HTR-8/SVneo (cell line): ENCODE data around the gene RNF19B.
"Not testable (repeated sequence)": the region's sequence is repeated elsewhere in the genome, so short reads cannot be mapped to it uniquely, and the experiment has no call there.

Experiments
- DNase-seq: peaks from one replicate; pipeline ENCODE4 v3.0.0; 2011; ENCODE audit warnings: low spot score, mixed read lengths; ENCODE audit not compliant: insufficient read length
- FAIRE-seq: peaks from 2 replicates; lab custom pipeline; 2011; peaks lifted over from hg19 to GRCh38; lab: Jason Lieb, UNC

The RNF19B gene

DNA sequence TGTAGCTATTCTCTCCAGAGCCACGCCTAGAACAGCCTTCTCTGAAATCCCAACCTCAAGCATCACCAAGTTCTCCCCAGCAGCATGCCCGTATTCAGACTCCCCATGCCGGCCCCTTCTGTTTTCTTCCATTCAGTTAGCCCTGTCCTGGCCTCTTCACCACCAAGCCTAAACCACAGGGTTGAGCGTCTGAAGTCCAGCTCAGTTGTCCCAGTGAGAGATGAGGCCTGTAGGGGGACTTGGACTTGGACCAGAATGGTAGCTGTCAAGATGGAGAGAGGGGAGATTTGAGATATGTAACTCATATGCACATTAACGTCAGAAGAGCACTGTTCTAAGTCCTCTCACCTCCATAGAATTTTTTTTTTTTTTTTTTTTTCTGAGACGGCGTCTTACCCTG, 58.0 kb downstream of the RNF19B start:
- DNase-seq (no peak), FAIRE-seq (no peak)

DNA sequence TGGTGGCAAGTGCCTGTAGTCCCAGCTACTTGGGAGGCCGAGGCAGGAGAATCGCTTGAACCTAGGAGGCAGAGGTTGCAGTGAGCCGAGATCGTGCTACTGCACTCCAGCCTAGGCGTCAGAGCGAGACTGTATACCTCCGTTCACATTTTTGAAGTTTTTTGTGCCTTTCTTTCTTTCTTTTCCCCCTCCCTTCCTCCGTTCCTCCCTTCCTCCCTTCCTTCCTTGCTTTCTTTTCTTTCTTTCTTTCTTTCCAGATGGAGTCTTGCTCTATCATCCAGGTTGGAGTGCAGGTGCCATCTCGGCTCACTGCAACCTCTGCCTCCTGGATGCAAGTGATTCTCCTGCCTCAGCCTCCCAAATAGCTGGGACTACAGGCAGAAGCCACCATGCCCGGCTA, 59.0 kb downstream of the RNF19B start:
- not testable (repeated sequence) for DNase-seq, FAIRE-seq

GRCh38 chr1:32904797-32905196, 59.8 kb downstream of the RNF19B start:
- DNase-seq (no peak), FAIRE-seq (no peak)

DNA sequence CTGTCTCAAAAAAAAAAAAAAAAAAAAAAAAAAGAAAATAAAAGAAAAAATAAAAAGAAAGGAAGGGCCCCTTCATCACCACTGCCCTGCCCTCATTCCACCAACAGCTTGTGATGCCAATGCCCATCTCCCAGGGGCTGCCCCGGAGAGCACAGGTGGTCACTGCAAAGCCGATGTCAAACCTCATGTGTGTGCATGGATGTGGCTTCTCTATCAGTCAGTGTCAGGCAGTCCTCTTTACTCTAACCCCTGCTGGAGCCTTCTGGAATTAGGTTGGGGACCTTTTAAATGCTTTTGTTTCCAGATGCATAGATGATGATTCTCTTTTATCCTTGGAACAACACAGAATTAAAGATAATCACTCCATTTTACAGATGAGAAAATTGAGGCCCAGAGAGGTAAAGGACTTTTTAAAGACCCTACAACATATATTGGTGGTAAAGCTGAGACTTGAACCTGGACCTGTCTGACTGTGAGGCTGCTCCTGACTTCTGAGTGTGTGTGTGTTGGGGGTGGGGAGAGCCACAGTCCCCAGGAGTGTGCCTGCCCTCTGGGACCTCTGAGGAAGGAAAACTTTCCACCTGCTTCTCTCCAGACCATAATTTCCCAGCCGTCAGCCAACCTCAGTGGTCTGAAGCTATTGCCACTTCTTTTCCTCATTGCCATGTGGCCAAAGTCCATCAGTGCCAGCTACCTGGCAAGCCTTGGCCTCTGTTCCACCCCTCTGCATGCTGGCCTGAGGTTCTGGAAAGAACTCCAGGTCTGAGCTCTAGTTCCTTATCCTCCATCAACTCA, 60.4 kb downstream of the RNF19B start:
- FAIRE-seq = no peak

GRCh38 chr1:32902535-32902920, 62.1 kb downstream of the RNF19B start:
- FAIRE-seq = no peak

More for the DNA sequence above, 60.4 kb downstream of the RNF19B start:
- DNase-seq = no peak

DNA sequence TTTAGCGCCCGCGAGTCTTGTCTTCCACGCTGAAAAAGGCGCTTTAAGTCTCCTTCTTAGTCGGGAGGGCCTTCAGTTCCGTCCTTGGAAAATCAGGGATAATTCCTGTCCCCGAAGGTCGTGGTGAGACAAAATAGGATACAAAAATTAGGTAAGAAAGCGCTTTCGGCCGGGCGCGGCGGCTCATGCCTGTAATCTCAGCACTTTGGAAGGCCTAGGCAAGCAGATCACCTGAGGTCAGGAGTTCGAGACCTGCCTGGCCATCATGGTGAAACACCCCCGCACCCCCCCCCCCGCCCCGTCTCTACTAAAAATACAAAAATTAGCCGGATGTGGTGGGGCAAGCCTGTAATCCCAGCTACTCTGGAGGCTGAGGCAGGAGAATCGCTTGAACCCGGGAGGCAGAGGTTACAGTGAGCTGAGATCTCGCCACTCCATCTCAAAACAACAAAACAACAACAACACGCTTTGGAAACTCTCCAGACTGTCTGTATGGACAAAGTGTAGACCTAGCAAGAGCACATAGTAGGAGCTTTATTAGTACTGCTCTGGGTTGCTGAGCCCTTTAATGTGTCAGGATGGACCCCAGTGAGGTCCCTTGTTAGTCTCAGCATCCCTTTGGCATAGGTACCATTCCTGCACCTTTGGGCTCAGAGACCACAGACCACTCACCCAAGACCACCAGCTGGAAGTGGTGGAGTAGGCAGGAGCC, 62.6 kb downstream of the RNF19B start:
- FAIRE-seq = no peak
- no peak for DNase-seq

More at GRCh38 chr1:32902535-32902920, 62.1 kb downstream of the RNF19B start:
- DNase-seq = no peak

DNA sequence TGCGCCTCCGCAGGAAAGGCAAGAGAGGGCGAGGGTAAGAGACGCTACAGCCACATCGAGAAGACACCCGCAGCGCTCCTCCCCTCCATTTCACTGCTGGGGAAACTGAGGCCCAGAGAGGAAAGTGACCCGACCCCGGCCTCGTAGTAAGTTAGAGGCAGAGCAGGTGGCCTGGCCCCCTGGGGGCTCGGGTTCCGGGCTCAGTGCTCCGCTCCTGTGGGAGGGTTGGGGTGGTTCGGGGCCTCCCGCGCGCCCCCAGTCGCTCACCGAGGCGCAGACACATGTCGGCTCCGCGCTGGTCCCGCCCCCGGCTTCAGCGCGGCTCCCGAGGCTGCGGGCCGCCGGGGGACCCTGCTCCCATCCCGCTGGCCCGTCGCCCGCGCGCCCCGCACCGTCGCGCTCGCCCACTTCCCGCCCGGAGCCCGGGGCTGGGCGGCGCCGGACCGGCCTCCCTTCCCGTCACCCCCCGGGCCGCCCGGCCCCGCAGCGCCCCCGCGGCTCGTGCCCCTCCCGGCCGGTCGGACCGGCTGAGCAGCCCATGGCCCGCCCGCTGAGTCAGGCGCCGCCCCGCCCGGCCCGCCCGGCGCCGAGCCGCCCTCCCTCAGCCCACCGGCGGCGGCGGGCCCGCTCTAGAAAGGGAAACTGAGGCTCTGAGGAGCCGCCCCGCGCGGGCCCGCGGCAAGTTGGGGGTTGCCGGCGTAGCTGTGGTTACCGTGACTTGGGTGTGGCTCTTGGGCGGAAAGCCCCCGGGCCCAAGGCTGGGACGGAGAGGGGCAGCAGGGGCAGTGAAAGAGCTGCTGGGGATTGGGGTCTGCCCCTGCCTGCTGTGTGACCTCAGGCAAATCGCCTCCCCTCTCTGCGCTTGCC, 63.4 kb downstream of the RNF19B start, which contains the start of gene TMEM54:
TSS of gene TMEM54 (minus strand) at position 434 of the 867 bp plus-strand sequence. CDS start at position 283, 151 bp downstream.
- FAIRE-seq (no peak), DNase-seq (no peak)

GRCh38 chr1:32900371-32900955, 64.1 kb downstream of the RNF19B start:
- DNase-seq (no peak), FAIRE-seq (no peak)

DNA sequence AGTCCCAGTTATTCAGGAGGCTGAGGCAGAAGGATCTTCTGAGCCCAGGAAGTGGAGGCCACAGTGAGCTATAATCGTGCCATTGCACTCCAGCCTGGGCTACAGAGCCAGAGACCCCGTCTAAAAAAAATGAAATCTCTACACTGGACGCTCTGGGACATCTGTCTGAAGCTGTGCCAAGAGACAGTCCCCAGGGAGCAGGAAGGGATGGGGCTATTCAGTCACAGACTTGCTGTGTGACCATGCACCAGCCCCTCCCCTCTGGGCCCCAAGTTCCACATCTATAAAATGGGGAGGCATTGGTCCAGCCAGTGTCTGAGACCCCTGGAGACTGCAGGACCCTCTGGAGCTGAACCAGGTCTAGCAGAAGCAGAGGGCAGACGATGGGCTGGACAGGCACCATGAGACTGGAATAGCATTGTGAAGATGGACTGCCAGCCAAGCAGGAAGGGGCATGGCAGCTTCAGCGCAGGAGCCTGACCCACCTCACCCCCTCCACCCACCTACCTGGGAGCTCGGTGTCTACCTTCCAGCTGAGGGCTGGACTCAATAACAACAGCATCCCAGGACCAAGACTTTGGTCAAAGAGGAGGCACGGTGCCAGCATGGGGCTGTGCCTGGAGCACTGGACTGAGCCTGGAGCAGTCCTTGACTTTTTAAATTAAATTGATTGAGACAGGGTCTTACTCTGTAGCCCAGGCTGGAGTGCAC, 64.9 kb downstream of the RNF19B start:
- FAIRE-seq = no peak
- DNase-seq = no peak

- no peak for FAIRE-seq
- no peak for DNase-seq
These were observed 65.7 kb downstream of the RNF19B start for GRCh38 chr1:32898958-32899357.

DNA sequence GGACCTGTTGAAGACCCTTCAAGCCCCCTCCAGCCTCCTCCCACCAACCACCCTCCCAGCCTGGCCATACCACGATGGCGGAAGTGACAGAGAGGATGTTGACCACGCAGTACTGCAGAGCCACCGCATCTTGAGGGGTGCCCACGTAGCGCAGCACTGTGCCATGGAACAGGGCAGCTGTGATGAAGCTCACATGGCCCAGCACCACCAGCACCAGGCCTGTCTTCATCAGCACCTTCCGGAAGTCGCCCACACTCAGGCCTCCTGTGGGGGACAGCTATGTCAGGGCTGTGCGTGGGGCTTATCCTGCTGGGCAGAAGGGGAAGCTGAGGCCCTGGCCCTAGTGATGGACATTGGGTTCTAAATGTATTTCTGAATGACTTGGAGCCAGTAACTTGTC, 66.6 kb downstream of the RNF19B start:
- no peak for FAIRE-seq
- DNase-seq = no peak

DNA sequence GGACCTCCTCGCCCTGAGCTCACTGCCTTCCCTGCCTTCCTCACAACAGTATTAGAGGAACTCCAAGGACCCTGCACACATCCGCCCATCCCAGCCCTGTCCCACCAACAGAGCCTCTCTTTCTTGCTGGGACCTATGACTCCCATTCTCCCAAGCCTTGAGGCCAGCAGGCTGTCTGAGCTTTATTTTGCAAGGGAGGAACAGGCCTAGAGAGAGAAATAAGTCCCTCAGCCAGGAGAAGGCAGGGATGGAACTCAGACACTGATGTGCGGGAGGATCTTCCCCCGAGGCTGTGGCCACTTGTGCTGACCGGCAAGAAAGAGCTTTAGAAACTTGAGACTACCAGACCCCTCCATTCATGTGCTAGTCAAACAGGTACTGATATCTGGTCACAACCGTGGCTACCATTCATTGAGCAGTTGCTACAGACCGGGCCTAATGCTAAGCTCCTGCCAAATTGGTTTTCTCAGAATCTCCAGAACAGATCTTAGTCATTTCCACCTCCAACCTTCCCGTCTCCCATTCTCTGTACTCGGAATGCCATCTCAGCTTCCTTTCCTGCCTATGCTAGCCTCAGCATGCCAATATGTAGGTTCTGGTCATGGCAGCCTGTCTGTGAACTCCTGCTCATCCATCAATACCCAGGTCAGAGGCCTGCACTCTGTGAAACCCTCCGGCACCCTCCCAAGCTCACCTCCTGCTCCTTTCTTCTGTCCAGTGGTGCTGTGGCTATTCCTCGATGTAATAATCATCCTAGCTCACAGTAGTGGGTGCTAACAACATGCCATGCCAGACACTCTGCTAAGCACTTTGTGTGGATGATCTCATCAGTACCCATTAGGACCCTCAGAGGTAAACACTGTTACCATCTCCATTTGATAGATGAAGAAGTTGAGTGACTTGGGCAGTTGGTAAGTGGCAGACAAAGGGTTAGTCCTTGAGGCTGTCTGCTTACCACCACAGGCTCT, 67.2 kb downstream of the RNF19B start:
- no peak for FAIRE-seq
- DNase-seq = no peak

DNA sequence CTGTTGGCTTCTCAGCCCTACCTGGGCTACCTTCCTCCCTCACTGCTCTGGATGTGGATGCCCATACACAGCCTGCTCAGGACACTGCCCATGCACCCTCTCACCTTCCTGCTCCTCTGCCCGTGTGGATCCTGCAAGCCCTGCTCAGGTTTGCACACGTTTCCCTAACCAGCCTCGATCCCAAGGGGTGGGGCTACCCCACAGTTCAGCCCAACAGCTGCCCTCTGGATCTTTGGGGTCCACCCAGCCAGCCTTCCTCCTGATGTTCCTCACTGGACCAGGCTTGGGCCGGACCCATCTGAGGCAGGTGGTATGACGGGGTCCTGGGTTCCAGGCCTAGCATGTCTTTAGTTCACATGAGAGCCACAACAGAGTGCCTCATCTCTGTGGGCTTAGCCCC, 68.2 kb downstream of the RNF19B start:
- FAIRE-seq (no peak), DNase-seq (no peak)

DNA sequence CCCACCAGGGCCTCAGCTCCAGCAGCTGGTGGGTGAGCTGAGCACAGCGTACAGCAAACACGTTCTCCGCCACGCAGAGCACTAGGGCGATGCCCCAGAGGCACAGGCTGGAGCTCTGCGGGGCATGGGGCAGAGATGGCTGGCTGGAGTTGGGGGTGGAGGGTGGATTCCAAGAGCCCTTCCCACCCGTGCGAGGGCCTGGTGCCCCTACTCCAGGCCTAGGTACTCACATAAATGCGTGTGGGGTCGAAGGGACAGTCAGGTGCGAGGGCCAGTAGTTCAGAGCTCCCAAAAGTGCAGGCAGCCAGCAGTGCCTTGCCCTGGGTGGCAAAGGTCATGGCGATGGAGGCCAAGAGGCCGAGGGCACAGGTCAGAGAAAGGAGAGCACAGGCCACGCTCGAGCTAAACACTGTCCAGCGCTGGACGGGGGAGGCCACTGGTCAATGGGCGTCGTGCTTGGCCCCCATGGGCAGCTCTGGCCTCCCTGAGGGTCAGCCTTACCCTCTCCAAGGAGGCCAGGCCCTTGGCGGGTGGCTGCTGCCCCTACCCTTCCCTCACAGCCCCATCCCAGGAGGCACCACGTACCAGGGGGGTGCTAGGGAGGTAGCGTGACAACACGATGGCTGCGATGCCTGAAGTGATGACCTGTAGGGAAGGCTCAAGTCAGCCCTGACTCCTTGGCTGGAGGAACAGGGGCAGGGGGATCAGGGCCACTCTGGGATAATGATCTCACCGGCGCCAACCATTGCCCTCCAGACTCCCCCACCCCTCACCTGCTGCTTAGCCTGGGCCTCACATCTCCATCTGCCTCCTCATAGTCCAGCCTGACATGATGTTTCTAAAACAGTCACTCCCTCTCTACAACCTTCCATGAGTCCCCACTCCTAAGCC, 69.0 kb downstream of the RNF19B start:
- FAIRE-seq = no peak

GRCh38 chr1:32894681-32895080, 69.9 kb downstream of the RNF19B start:
- FAIRE-seq = no peak
- no peak for DNase-seq

More for the DNA sequence above, 69.0 kb downstream of the RNF19B start:
- DNase-seq = no peak

GRCh38 chr1:32894019-32894600, 70.5 kb downstream of the RNF19B start:
- DNase-seq = no peak
- no peak for FAIRE-seq
